Measurements from ENCODE around the gene LBX2.

Gene LBX2

GRCh38 chr2:74450570-74451190 lies 48.7 kb downstream of the LBX2 start:
- DNase-seq: no peak

- DNase-seq: no peak
These were observed 50.6 kb downstream of the LBX2 start for GRCh38 chr2:74448771-74449170.
